Measurements from ENCODE around the gene SCAPER.

SCAPER gene

GRCh38 chr15:76663529-76663928 lies 241.6 kb downstream of the SCAPER start:
- DNase-seq: no peak

- DNase-seq: no peak
Measured at GRCh38 chr15:76648732-76649444, 256.3 kb downstream of the SCAPER start.

DNA sequence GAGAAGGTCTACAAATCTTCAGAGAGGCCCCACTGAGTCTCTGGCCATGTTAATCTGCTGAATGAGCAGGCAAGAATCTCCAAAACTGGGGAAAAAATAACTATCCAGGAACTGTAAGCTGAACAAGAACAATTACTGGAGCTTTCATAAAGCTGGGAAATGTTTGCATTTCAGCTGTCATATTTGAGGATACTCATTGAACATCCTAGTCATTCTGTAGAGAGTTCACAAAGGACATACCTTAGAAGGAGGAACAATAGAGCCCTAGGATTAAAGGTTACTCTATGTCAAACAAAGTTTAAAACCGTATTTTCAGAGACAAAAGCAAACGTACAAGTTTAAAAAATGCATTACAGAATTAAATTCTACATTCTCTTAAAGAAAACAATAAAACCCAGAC lies 257.5 kb downstream of the SCAPER start:
- DNase-seq: no peak

DNA sequence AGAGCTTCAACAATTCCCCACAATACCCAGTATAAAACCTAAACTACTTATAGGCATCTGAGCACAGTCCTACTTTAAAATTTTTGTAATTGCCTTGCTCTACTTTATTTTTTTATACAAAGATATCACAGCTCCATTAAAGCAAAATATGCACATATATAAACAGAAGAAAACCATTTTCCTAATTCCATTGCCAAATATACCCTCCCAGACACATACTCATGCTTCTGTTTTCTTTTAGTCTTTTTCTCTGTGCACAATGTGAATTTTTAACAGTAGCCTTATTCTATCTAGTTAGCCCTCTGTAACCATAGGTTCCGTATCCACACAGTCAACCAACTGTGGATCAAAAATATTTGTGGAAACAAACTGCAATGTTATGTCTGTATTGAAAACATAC lies 260.5 kb downstream of the SCAPER start:
- DNase-seq: no peak

GRCh38 chr15:76642671-76643070 lies 262.5 kb downstream of the SCAPER start:
- peak in 1 of 2 donors; percentile 4 for DNase-seq

GRCh38 chr15:76637166-76637565 lies 268.0 kb downstream of the SCAPER start:
- no peak for DNase-seq

- no peak for DNase-seq
Measured at GRCh38 chr15:76636059-76636458, 269.1 kb downstream of the SCAPER start.

- DNase-seq: no peak
Measured at GRCh38 chr15:76626611-76627010, 278.5 kb downstream of the SCAPER start.

GRCh38 chr15:76625267-76625666 lies 279.9 kb downstream of the SCAPER start:
- no peak for DNase-seq

- DNase-seq: no peak
Measured at GRCh38 chr15:76614725-76615124, 290.4 kb downstream of the SCAPER start.

DNA sequence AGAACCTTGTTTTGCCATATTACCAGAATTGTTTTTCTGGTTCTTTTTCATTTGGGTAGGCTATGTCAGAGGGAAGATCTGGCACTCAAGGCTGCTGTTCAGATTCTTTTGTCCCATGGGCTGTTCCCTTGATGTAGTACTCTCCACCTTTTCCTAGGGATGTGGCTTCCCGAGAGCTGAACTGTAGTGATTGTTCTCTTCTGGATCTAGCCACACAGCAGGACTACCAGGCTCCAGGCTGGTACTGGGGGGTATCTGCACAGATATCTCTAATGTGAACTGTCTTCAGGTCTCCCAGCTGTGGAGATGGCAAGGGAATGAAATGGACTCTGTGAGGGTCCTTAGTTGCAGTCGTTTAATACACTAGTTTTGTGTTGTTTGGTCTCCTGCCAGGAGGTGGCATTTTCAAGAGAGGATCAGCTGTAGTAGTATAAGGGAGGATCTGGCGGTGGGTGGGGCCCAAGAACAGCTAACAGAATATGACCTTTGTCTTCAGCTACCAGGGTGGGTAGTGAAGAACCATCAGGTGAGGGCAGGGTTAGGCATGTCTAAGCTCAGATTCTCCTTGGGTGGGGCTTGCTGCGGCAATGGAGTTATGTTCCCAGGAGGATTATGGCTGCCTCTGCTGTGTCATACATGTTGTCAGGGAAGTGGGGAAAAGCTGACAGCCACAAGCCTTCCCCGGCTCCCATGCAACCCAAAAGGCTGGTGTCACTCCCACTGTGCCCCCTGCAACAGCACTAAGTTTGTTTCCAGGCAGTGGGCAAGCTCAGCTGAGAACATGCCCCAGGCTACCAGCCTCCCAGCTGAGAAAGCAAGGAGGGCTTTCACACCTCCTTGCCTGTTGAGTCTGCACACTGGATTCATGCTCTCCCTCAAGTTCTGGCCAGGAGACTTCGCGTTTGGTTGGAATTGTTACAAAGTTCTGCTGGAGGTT lies 316.1 kb downstream of the SCAPER start:
- DNase-seq: no peak

DNA sequence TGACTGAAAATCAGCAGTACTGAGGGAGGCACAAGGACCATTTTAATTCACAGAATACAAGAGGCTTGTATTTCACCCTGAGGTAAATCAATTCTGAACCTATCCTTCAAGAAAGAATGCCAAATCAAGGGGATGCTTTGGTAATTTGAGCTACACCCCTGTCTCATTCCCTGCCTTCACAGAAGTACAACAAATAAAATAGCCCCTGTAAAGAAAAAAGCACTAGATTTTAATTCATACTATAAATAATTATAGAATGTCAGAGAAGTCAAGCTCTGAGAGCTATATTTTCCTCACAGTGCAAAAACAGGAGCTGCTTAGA lies 319.6 kb downstream of the SCAPER start:
- DNase-seq: no peak

DNA sequence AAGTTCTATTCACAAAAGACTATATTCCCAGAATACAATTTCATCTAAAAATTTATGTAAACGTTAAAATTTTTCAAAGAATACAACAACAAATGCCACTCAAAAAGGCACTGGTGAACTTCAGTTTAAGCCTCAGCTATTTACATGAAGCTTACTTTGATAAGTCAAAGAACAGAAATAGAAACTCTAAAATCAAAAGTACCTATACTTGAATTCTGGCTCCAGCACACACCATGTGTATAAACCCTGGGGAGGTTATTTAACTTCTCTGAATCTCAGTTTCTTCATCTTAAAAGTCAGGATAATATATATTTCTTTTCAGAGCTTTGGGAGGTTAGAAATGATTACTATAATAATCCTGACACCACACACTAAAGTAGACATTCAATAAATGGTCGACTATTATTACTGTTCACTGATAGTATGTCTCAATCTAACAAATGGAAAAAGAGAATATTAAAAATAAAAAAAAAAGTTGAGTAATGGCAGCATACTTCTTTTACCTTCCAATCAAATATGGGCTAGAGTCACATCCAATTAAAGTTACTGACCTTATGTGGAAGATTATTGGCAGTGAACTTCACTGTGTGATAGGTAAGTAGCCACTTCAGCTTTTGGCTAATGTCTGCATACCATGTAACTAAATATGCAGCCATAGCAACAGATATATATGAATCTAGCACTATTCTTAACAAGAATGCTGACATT lies 320.1 kb downstream of the SCAPER start:
- DNase-seq: no peak

- no peak for DNase-seq
Measured at GRCh38 chr15:76582550-76582949, 322.6 kb downstream of the SCAPER start.

DNA sequence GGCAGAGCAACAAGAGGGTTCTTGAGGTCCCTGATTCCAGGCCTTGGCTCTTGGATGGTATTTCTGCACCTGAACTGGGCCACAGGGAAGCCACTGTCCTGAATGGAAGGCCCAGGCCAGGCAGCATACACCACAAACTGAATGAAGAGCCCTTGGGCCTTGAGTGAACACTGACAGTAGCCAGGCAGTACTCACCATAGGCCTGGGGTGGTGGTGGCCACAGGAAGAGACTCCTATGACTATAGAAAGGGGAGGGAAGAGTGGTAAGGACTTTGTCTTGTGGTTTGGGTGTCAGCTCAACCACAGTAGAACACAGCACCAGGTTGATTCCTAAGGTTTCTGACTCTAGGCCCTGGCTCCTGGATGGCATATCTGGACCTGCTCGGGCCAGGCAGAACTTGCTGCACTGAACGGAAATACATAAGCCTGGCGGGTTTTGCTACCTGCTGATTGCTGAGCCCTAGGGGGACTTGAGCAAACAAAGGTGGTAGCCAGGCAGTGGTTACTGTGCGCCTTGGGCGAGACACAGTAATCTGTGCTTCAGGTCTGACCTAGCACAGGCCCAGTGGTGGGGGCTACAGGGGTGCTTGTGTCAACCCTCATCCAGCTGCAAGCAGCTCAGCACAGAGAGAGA lies 327.1 kb downstream of the SCAPER start:
- DNase-seq: no peak

GRCh38 chr15:76576523-76577279 lies 328.4 kb downstream of the SCAPER start:
- DNase-seq: no peak

- DNase-seq: no peak
Measured at GRCh38 chr15:76575679-76576078, 329.5 kb downstream of the SCAPER start.

- no peak for DNase-seq
Measured at GRCh38 chr15:76575274-76575673, 329.9 kb downstream of the SCAPER start.

- no peak for DNase-seq
Measured at GRCh38 chr15:76572983-76573314, 332.2 kb downstream of the SCAPER start.

DNA sequence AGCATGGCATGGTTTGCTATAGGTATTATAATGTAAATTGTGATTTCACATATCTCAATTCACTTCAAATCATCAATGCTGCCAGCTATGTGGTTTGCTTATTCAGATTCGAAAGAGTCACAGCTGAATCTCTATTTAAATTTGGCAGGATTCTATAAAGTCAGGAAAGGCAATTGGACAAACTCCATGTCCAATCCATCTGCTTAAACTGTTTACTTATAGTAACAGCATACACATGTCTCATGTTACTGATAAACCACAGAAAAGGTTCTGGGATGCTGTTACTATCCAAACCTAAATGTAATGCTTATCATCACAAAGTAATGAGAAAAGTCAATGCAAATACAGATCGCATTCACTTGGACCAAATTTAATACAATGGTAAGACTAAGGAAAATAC lies 338.9 kb downstream of the SCAPER start:
- no peak for DNase-seq

GRCh38 chr15:76565366-76565765 lies 339.8 kb downstream of the SCAPER start:
- no peak for DNase-seq

DNA sequence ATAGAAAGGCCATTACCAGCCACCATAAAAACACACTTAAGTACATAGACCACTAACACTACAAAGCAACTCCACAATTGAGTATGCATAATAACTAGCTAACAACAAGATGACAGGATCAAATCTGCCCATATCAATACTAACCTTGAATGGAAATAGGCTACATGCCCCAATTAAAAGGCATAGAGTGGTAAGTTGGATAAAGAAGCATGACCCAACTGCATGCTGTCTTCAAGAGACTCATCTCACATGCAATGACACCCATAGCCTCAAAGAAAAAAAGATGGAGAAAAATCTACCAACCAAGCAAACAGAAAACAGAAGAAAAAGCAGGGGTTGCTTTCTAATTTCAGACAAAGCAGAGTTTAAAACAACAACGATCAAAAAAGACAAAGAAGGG lies 349.9 kb downstream of the SCAPER start:
- no peak for DNase-seq

- DNase-seq: no peak
Measured at GRCh38 chr15:76553564-76553963, 351.6 kb downstream of the SCAPER start.
